Osteoblast (primary cell): ENCODE data around the gene SCG2. TPM values are rescaled to one million over a fixed set of nuclear protein-coding genes. Genes with fewer than 3 reads are reported as not detected.
"Not testable (repeated sequence)": the region's sequence is repeated elsewhere in the genome, so short reads cannot be mapped to it uniquely, and the experiment has no call there.

Source experiments
- DNase-seq: peaks from one replicate; pipeline ENCODE4 v3.0.0; 2011; ENCODE audit warnings: low spot score, mixed read lengths; ENCODE audit not compliant: insufficient read length; ENCODE audit errors: missing footprints
- H2AFZ ChIP-seq: 2 replicates; pipeline ENCODE4 v1.6.0; 2011; ENCODE audit warnings: mild to moderate bottlenecking, low read length
- H3K27ac ChIP-seq: 2 replicates; pipeline ENCODE4 v1.5.1; 2011; ENCODE audit warnings: mild to moderate bottlenecking, low read depth, low read length, moderate library complexity
- H3K27me3 ChIP-seq: 2 replicates; pipeline ENCODE4 v1.6.0; 2012; ENCODE audit warnings: mild to moderate bottlenecking, control low read depth, inconsistent platforms, low read length, moderate library complexity; ENCODE audit not compliant: insufficient read depth
- H3K36me3 ChIP-seq: 2 replicates; pipeline ENCODE4 v1.5.1; 2011; ENCODE audit warnings: mild to moderate bottlenecking, low read length, control low read depth, moderate library complexity; ENCODE audit not compliant: insufficient read depth
- H3K4me1 ChIP-seq: 2 replicates; pipeline ENCODE4 v1.5.1; 2011; ENCODE audit warnings: mild to moderate bottlenecking, low read length, control low read depth, moderate library complexity; ENCODE audit not compliant: insufficient read depth
- H3K4me2 ChIP-seq: 2 replicates; pipeline ENCODE4 v1.6.0; 2011; ENCODE audit warnings: mild to moderate bottlenecking, low read length; ENCODE audit not compliant: insufficient read depth
- H3K4me3 ChIP-seq: fragments of 200-600 bp; sonication (generic); 3 replicates; pipeline ENCODE4 v1.5.1; 2012; ENCODE audit warnings: mild to moderate bottlenecking, low read length, inconsistent platforms; ENCODE audit not compliant: insufficient read depth
- H3K79me2 ChIP-seq: 2 replicates; pipeline ENCODE4 v1.6.0; 2012; ENCODE audit warnings: mild to moderate bottlenecking, low read length, control low read depth, inconsistent platforms; ENCODE audit not compliant: insufficient read depth
- H3K9me3 ChIP-seq: 2 replicates; pipeline ENCODE4 v1.5.1; 2011; ENCODE audit warnings: low read depth, low read length, control low read depth
- H4K20me1 ChIP-seq: 2 replicates; pipeline ENCODE4 v1.6.0; 2012; ENCODE audit warnings: mild to moderate bottlenecking, low read length, control low read depth; ENCODE audit not compliant: insufficient read depth
- total RNA-seq: library from RNA; depleted of rRNA; stranded (reverse); fragments of >200 nt; gene quantifications from 2 replicates; pipeline ENCODE4 v1.2.3, GENCODE V29; 2012
- TF ChIP-seq, protein P1 (sequence below): IDR thresholded peaks from 2 replicates; pipeline ENCODE4 v1.5.1; 2011; ENCODE audit warnings: mild to moderate bottlenecking, low read depth, low read length, moderate library complexity; ENCODE audit errors: extremely low read depth

SCG2 gene
- total RNA-seq, 1 donor = 2.2 TPM

DNA sequence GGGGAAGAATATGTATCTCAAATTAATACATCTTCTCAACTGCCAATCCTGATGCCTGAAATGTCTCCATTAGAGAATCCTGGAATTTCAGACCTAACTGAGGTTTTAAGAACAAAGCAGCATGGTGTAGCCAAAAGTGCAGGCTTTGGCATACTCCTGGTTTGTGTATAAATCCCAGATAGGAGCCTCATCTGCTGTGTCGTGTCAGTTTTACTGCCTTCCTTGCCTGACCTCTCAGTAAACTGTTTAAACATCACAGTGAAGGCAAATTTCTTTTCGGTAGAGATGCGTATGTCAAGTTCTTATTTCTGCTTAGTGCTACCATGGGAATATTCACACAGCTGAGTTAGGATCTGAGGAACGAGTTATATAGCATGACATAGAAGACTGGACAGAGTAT, 7.3 kb downstream of the SCG2 start:
- peaks cover 20% of the 10 kb centered on the region for H3K4me1 ChIP-seq
- H4K20me1 ChIP-seq = no peaks in the 10 kb centered on the region
- H3K4me3 ChIP-seq = no peak overlapping the region
- no peaks in the 10 kb centered on the region for H3K27me3 ChIP-seq
- no peak overlapping the region for H2AFZ ChIP-seq
- no peak overlapping the region for H3K4me2 ChIP-seq
- no peak for DNase-seq
- TF ChIP-seq, protein P1, sequence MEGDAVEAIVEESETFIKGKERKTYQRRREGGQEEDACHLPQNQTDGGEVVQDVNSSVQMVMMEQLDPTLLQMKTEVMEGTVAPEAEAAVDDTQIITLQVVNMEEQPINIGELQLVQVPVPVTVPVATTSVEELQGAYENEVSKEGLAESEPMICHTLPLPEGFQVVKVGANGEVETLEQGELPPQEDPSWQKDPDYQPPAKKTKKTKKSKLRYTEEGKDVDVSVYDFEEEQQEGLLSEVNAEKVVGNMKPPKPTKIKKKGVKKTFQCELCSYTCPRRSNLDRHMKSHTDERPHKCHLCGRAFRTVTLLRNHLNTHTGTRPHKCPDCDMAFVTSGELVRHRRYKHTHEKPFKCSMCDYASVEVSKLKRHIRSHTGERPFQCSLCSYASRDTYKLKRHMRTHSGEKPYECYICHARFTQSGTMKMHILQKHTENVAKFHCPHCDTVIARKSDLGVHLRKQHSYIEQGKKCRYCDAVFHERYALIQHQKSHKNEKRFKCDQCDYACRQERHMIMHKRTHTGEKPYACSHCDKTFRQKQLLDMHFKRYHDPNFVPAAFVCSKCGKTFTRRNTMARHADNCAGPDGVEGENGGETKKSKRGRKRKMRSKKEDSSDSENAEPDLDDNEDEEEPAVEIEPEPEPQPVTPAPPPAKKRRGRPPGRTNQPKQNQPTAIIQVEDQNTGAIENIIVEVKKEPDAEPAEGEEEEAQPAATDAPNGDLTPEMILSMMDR = no peak
- no peaks in the 10 kb centered on the region for H3K79me2 ChIP-seq
- H3K36me3 ChIP-seq = no peaks in the 10 kb centered on the region
- no peaks in the 10 kb centered on the region for H3K9me3 ChIP-seq
- H3K27ac ChIP-seq = no peak overlapping the region

GRCh38 chr2:223594259-223594658, 7.9 kb downstream of the SCG2 start:
- TF ChIP-seq, protein P1 = no peak
- Histone ChIP-seq H3K27ac (no peak overlapping the region), H3K9me3 (no peaks in the 10 kb centered on the region), H3K4me3 (no peak overlapping the region), H2AFZ (no peak overlapping the region), H4K20me1 (no peaks in the 10 kb centered on the region), H3K36me3 (no peaks in the 10 kb centered on the region), H3K79me2 (no peaks in the 10 kb centered on the region), H3K27me3 (no peaks in the 10 kb centered on the region), H3K4me1 (peaks cover 16% of the 10 kb centered on the region), H3K4me2 (no peak overlapping the region)
- DNase-seq = no peak

- H3K27me3 ChIP-seq, DNase-seq, H2AFZ ChIP-seq: not testable (repeated sequence)
Observed at GRCh38 chr2:223592689-223593088, 9.5 kb downstream of the SCG2 start.

GRCh38 chr2:223591596-223591995, 10.6 kb downstream of the SCG2 start:
- H4K20me1 ChIP-seq = no peaks in the 10 kb centered on the region
- H3K4me1 ChIP-seq = peaks cover 11% of the 10 kb centered on the region
- H3K79me2 ChIP-seq = no peaks in the 10 kb centered on the region
- H3K4me2 ChIP-seq = peak overlapping the region; percentile 36
- no peak overlapping the region for H2AFZ ChIP-seq
- no peaks in the 10 kb centered on the region for H3K27me3 ChIP-seq
- TF ChIP-seq, protein P1 = no peak
- no peaks in the 10 kb centered on the region for H3K9me3 ChIP-seq
- DNase-seq = no peak
- H3K36me3 ChIP-seq = no peaks in the 10 kb centered on the region
- no peak overlapping the region for H3K27ac ChIP-seq
- H3K4me3 ChIP-seq = no peak overlapping the region

More at GRCh38 chr2:223592689-223593088, 9.5 kb downstream of the SCG2 start:
- not testable (repeated sequence) for H4K20me1 ChIP-seq, H3K9me3 ChIP-seq, H3K4me3 ChIP-seq, H3K27ac ChIP-seq, H3K4me2 ChIP-seq, H3K36me3 ChIP-seq, H3K79me2 ChIP-seq
- peaks cover 10% of the 10 kb centered on the region for H3K4me1 ChIP-seq

- H3K27ac ChIP-seq = no peak overlapping the region
- H4K20me1 ChIP-seq = no peaks in the 10 kb centered on the region
- no peak for DNase-seq
- no peak overlapping the region for H2AFZ ChIP-seq
- H3K9me3 ChIP-seq = no peaks in the 10 kb centered on the region
- peaks cover 16% of the 10 kb centered on the region for H3K4me1 ChIP-seq
- peak overlapping the region; percentile 36 for H3K4me2 ChIP-seq
- H3K79me2 ChIP-seq = no peaks in the 10 kb centered on the region
- H3K4me3 ChIP-seq = no peak overlapping the region
- no peaks in the 10 kb centered on the region for H3K27me3 ChIP-seq
- TF ChIP-seq, protein P1 = no peak
- no peaks in the 10 kb centered on the region for H3K36me3 ChIP-seq
Observed at GRCh38 chr2:223590964-223591363, 11.2 kb downstream of the SCG2 start.
